K562 (cell line): ENCODE data around the gene RILP. TPM values are rescaled to one million over a fixed set of nuclear protein-coding genes. Genes with fewer than 3 reads are reported as not detected.

Experiments used
- ATAC-seq: fragments of 200-7000 bp; cut with Tn5 transposase; 3 replicates; pipeline ENCODE4 v1.9.1; 2020; ENCODE audit warnings: moderate library complexity
- BruUV-seq: library from RNA; stranded (reverse); fragments of 400-500 nt; replicated peaks from 2 replicates; lab custom pipeline; 2021; lab: Mats Ljungman, UMichigan
- CTCF ChIA-PET: fragments of 300-600 bp; formaldehyde crosslinking; extraction: SDS; loops from one replicate; lab custom pipeline; 2021; ENCODE audit warnings: low intra/inter-chr PET ratio; lab: Yijun Ruan, JAX
- POLR2A ChIA-PET: fragments of 300-600, 350-650 bp; sonication (Branson Sonifier 250); formaldehyde crosslinking; extraction: SDS; loops from one replicate; lab custom pipeline; 2021; ENCODE audit warnings: antibody characterized with exemption, inconsistent platforms; lab: Yijun Ruan, JAX
- DNase-seq, 4 experiments: peaks; one replicate each; pipeline versions ENCODE4 v3.0.0 to v3.0.0-alpha.2; 2011 to 2018; ENCODE audit warnings: low spot score in 3 of 4, mixed read lengths in 3 of 4; ENCODE audit errors: extremely low read depth in 1 of 4
- FAIRE-seq: peaks from 2 replicates; lab custom pipeline; 2011; peaks lifted over from hg19 to GRCh38; lab: Jason Lieb, UNC
- H2AFZ ChIP-seq: 2 replicates; pipeline ENCODE4 v1.6.0; 2011; ENCODE audit warnings: low read depth, low read length, control low read depth, inconsistent platforms
- H3K27ac ChIP-seq: fragments of 200-600 bp; 3 replicates; pipeline ENCODE4 v1.8.0; 2011; ENCODE audit warnings: low read depth, mild to moderate bottlenecking, control low read depth, inconsistent platforms, low read length, moderate library complexity, mixed read lengths; ENCODE audit errors: extremely low read depth
- H3K27me3 ChIP-seq, 2 experiments: fragments of 300-600 bp in 1 of 2; 2 replicates in 1 of 2; 3 replicates in 1 of 2; pipeline versions ENCODE4 v1.6.0 to v1.8.0; 2011; ENCODE audit warnings: inconsistent platforms in 2 of 2, low read length in 2 of 2, mild to moderate bottlenecking in 1 of 2, mixed read lengths in 1 of 2, moderate library complexity in 1 of 2; ENCODE audit not compliant: control insufficient read depth in 2 of 2, insufficient read depth in 2 of 2
- H3K36me3 ChIP-seq: fragments of 300-600 bp; 3 replicates; pipeline ENCODE4 v1.8.0; 2011; ENCODE audit warnings: mild to moderate bottlenecking, low read length, inconsistent platforms; ENCODE audit not compliant: control insufficient read depth, insufficient read depth
- H3K4me1 ChIP-seq, 2 experiments: fragments of 200-600 bp in 1 of 2; replicated peaks in 1 of 2; 2 replicates in 1 of 2; 3 replicates in 1 of 2; pipeline versions ENCODE4 v1.5.1 to v1.8.0; 2011; ENCODE audit warnings: inconsistent platforms in 2 of 2, low read length in 2 of 2, mild to moderate bottlenecking in 1 of 2, mixed read lengths in 1 of 2, moderate library complexity in 1 of 2; ENCODE audit not compliant: control insufficient read depth in 2 of 2, insufficient read depth in 2 of 2
- H3K4me2 ChIP-seq: 2 replicates; pipeline ENCODE4 v1.6.1; 2011; ENCODE audit warnings: low read length, control low read depth, inconsistent platforms, mixed read lengths; ENCODE audit not compliant: insufficient read depth
- H3K4me3 ChIP-seq: fragments of 200-600 bp; sonication (generic), shearing (Covaris generic); 2 replicates; pipeline ENCODE4 v1.5.1; 2016; ENCODE audit warnings: control low read depth, inconsistent platforms
- H3K79me2 ChIP-seq: fragments of 200-600 bp; 3 replicates; pipeline ENCODE4 v1.8.0; 2011; ENCODE audit warnings: low read length, inconsistent platforms; ENCODE audit not compliant: control insufficient read depth, insufficient read depth
- H3K9ac ChIP-seq, 2 experiments: 2 replicates each; pipeline versions ENCODE4 v1.6.0 to v1.6.1; 2011; ENCODE audit warnings: low read depth in 2 of 2, low read length in 2 of 2, control low read depth in 1 of 2, inconsistent platforms in 1 of 2, mild to moderate bottlenecking in 1 of 2, mixed read lengths in 1 of 2; ENCODE audit not compliant: insufficient read depth in 1 of 2
- H3K9me1 ChIP-seq: one replicate; pipeline ENCODE4 v1.6.0; 2011; ENCODE audit warnings: inconsistent platforms, mild to moderate bottlenecking, low read length, moderate library complexity; ENCODE audit not compliant: control insufficient read depth, insufficient read depth
- H3K9me3 ChIP-seq: replicated peaks from 2 replicates; pipeline ENCODE4 v1.5.1; 2011; ENCODE audit warnings: low read depth, low read length, inconsistent platforms; ENCODE audit not compliant: control insufficient read depth, insufficient read depth
- H4K20me1 ChIP-seq: replicated peaks from 2 replicates; pipeline ENCODE4 v1.6.1; 2011; ENCODE audit warnings: low read length, inconsistent platforms, mixed read lengths; ENCODE audit not compliant: control insufficient read depth, insufficient read depth
- ATF7 ChIP-seq: fragments of 450-650 bp; IDR thresholded peaks from 2 replicates; pipeline ENCODE4 v1.7.1; 2014; ENCODE audit warnings: mild to moderate bottlenecking, moderate library complexity
- E2F3 ChIP-seq: fragments of 250-450 bp; sonication (Bioruptor Pico); IDR thresholded peaks from 2 replicates; pipeline ENCODE4 v1.4.0; 2020; ENCODE audit warnings: mild to moderate bottlenecking
- EGR1 ChIP-seq: fragments of 450-650 bp; conservative IDR thresholded peaks from 2 replicates; pipeline ENCODE4 v1.6.1; 2017; ENCODE audit warnings: mild to moderate bottlenecking
- FOXJ2 ChIP-seq: fragments of 200-800 bp; sonication (Bioruptor generic); IDR thresholded peaks from 2 replicates; pipeline ENCODE4 v1.6.1; 2016; ENCODE audit warnings: missing genetic modification characterization, missing compliant biosample characterization
- HDAC1 ChIP-seq, 2 experiments: fragments of 450-650 bp; IDR thresholded peaks; 2 replicates each; pipeline ENCODE4 v1.6.1; 2016 to 2017; ENCODE audit warnings: inconsistent platforms in 1 of 2, mild to moderate bottlenecking in 1 of 2, moderate library complexity in 1 of 2
- KDM4B ChIP-seq, 2 experiments: fragments of 450-650 bp in 1 of 2; sonication (generic) in 1 of 2; IDR thresholded peaks; 2 replicates each; pipeline ENCODE4 v1.6.1; 2016 to 2017; ENCODE audit warnings: borderline replicate concordance in 2 of 2, antibody characterized with exemption in 1 of 2, low read depth in 1 of 2, mild to moderate bottlenecking in 1 of 2
- MEF2A ChIP-seq: IDR thresholded peaks from 2 replicates; pipeline ENCODE4 v1.6.1; 2011; ENCODE audit warnings: low read depth, mild to moderate bottlenecking, low read length, moderate library complexity; ENCODE audit not compliant: control insufficient read depth
- MTA3 ChIP-seq: fragments of 450-650 bp; formaldehyde crosslinking; IDR thresholded peaks from 2 replicates; pipeline ENCODE4 v1.6.1; 2017; ENCODE audit warnings: mild to moderate bottlenecking, borderline replicate concordance
- MYNN ChIP-seq, 2 experiments: sonication (generic); formaldehyde crosslinking in 1 of 2; IDR thresholded peaks; 2 replicates each; pipeline versions ENCODE4 v1.5.0 to v1.6.1; 2016 to 2020; ENCODE audit warnings: antibody characterized with exemption in 1 of 2, missing genetic modification reagents in 1 of 2
- NR2C2 ChIP-seq, 2 experiments: fragments of 200-800 bp in 1 of 2; sonication (Bioruptor generic) in 1 of 2; sonication (generic) in 1 of 2; formaldehyde crosslinking in 1 of 2; IDR thresholded peaks; 2 replicates each; pipeline versions ENCODE4 v1.6.1 to v1.8.0; 2016 to 2022; ENCODE audit warnings: mild to moderate bottlenecking in 1 of 2, missing compliant biosample characterization in 1 of 2, missing genetic modification characterization in 1 of 2, missing genetic modification reagents in 1 of 2
- RBM14 ChIP-seq: fragments of 200-400 bp; formaldehyde crosslinking; IDR thresholded peaks from 2 replicates; pipeline ENCODE4 v1.6.1; 2018; ENCODE audit warnings: low read depth, mild to moderate bottlenecking, low read length, moderate library complexity, borderline replicate concordance; ENCODE audit not compliant: insufficient read depth
- SOX6 ChIP-seq: fragments of 450-650 bp; IDR thresholded peaks from 2 replicates; pipeline ENCODE4 v1.6.1; 2014; ENCODE audit warnings: mild to moderate bottlenecking
- THAP7 ChIP-seq: fragments of 250-450 bp; sonication (Bioruptor Pico); IDR thresholded peaks from 2 replicates; pipeline ENCODE4 v1.5.0; 2021
- WHSC1 ChIP-seq: IDR thresholded peaks from one replicate; pipeline ENCODE4 v1.6.1; 2012; ENCODE audit warnings: low read length, control low read depth, inconsistent platforms
- XRCC4 ChIP-seq: IDR thresholded peaks from one replicate; pipeline ENCODE4 v1.6.1; 2011; ENCODE audit not compliant: insufficient read depth, insufficient read length; ENCODE audit errors: extremely low read depth
- ZNF398 ChIP-seq: fragments of 250-450 bp; sonication (Bioruptor Pico); IDR thresholded peaks from 2 replicates; pipeline ENCODE4 v1.8.0; 2021; ENCODE audit warnings: moderate library complexity, mild to moderate bottlenecking, inconsistent platforms
- ZNF766 ChIP-seq: fragments of 200-800 bp; sonication (Bioruptor generic); conservative IDR thresholded peaks from 2 replicates; pipeline ENCODE4 v1.6.1; 2016; ENCODE audit warnings: missing genetic modification characterization, missing compliant biosample characterization
- WGBS: fragments of 100-300 bp; shearing (Covaris generic); methylation state at CpG from one replicate; pipeline ENCODE4 v1.1.6; 2016; ENCODE audit warnings: low coverage, mixed read lengths; ENCODE audit not compliant: insufficient coverage; ENCODE audit errors: missing lambda C conversion rate; 5-methylcytosine and 5-hydroxymethylcytosine counted together
- in situ Hi-C: fragments of 300-500 bp; cut with MboI; formaldehyde crosslinking; loops from 4 replicates; pipeline ENCODE4 v1.15.0; 2018; ENCODE audit warnings: inconsistent platforms, mixed read lengths
- intact Hi-C: fragments of 100-400 bp; cut with micrococcal nuclease; formaldehyde crosslinking; loops from 2 replicates; pipeline ENCODE4 v1.14.2; 2022
- polyA plus RNA-seq, 8 experiments: library from polyadenylated mRNA; depleted of rRNA in 4 of 8; stranded (reverse) in 5 of 8; unstranded in 3 of 8; fragments of >200 nt; fragmentation: Nextera tagmentation in 2 of 8; fragmentation: Illumina TruSeq in 1 of 8; extraction: Ambion mirVana in 2 of 8; extraction: Trizol in 1 of 8; gene quantifications; 2 replicates each; pipeline versions ENCODE4 v1.2.1 to v1.2.3, GENCODE V29; 2011 to 2014; ENCODE audit warnings: inconsistent platforms in 1 of 8, missing spikeins in 1 of 8
- total RNA-seq, 7 experiments: library from RNA; depleted of rRNA in 6 of 7; stranded (reverse); fragments of >200 nt in 6 of 7; fragmentation: Illumina TruSeq in 2 of 7; extraction: Trizol in 2 of 7; gene quantifications; 2 replicates each; pipeline versions ENCODE4 v1.2.1 to v1.2.3, GENCODE V29; 2011 to 2021; ENCODE audit warnings: low replicate concordance in 1 of 7

The RILP gene
- total and polyA plus RNA-seq, 9 of the 15 experiments (the other 6 are each of a cell fraction or from before 2014, with no cell fraction given): 0.75 to 54.9 (median 27.8) TPM

- DNase-seq (no peak), ATAC-seq (no peak), FAIRE-seq (no peak)
- Histone ChIP-seq H4K20me1 (0 out of 2 replicates have a peak, but pooled peaks cover 2% of the 10 kb centered on the region), H3K4me1 (peaks cover 19 to 66% of the 10 kb centered on the region in 2 experiments), H3K9me3 (no peaks in the 10 kb centered on the region), H3K9ac (peak overlapping the region in 1 of 2 experiments; percentile 40; a peak in 1 of 4 replicates), H2AFZ (no peak overlapping the region), H3K79me2 (peaks cover 12% of the 10 kb centered on the region; the same call in 2 of the 3 replicates), H3K9me1 (no peaks in the 10 kb centered on the region), H3K4me3 (no peak overlapping the region), H3K4me2 (no peak overlapping the region), H3K36me3 (peaks cover 33% of the 10 kb centered on the region), H3K27me3 (no peaks in the 10 kb centered on the region), H3K27ac (no peak overlapping the region)
- TF ChIP-seq FOXJ2 (tag) (no peak), ATF7 (no peak), SOX6 (no peak), MTA3 (no peak), EGR1 (no peak), ZNF766 (CRISPR knock-in tag) (no peak), WHSC1 (no peak), NR2C2 (CRISPR knock-in tag; IDR thresholded peaks at IDR 0.05) (no peak), NR2C2 (tag; IDR thresholded peaks at IDR 0.05) (no peak), ZNF398 (CRISPR knock-in tag) (no peak), XRCC4 (no peak), KDM4B (IDR thresholded peaks at IDR 0.05; ENCODE audit: borderline replicate concordance in 2 of 2, low read depth in 1 of 2) (no peak), MYNN (IDR thresholded peaks at IDR 0.05) (no peak), MYNN (CRISPR knock-in tag; IDR thresholded peaks at IDR 0.05) (no peak), E2F3 (CRISPR knock-in tag) (no peak), THAP7 (CRISPR knock-in tag) (no peak), RBM14 (no peak), HDAC1 (IDR thresholded peaks at IDR 0.05) (no peak), MEF2A (no peak)
- TSS peak; percentile 30 for BruUV-seq
- POLR2A ChIA-PET: no interaction called here
- in situ Hi-C loops: no loop called here
- CTCF ChIA-PET: no interaction called here
- intact Hi-C loops: no loop called here
- 86% methylated on average over 7 of the region's 13 CpGs for WGBS
Observed at GRCh38 chr17:1646199-1646875, 3.3 kb downstream of the RILP start.
